H1 (cell line): ENCODE measurements around the gene CCDC92B. TPM values are rescaled to one million over a fixed set of nuclear protein-coding genes. Genes with fewer than 3 reads are reported as not detected.

Source experiments
- CTCF ChIA-PET: fragments of 300-600 bp; sonication (Branson Sonifier 250); formaldehyde crosslinking; loops from one replicate; lab custom pipeline; 2021; ENCODE audit not compliant: partially characterized antibody; lab: Charles Lee
- POLR2A ChIA-PET: fragments of 300-600 bp; sonication (Branson Sonifier 250); formaldehyde crosslinking; loops from one replicate; lab custom pipeline; 2021; ENCODE audit warnings: inconsistent platforms; ENCODE audit not compliant: partially characterized antibody; lab: Charles Lee
- DNase-seq, 2 experiments: peaks; one replicate each; pipeline versions ENCODE4 v3.0.0 to v3.0.0-alpha.2; 2010 to 2022; ENCODE audit warnings: low spot score in 2 of 2, low read depth in 1 of 2, mixed read lengths in 1 of 2
- FAIRE-seq: peaks from 2 replicates; lab custom pipeline; 2011; peaks lifted over from hg19 to GRCh38; lab: Jason Lieb, UNC
- H2AFZ ChIP-seq: 2 replicates; pipeline ENCODE4 v1.8.1; 2012; ENCODE audit warnings: low read length, inconsistent platforms
- H2AK5ac ChIP-seq: 2 replicates; pipeline ENCODE4 v1.6.1; 2013; ENCODE audit warnings: low read depth, low read length
- H2BK120ac ChIP-seq: replicated peaks from 2 replicates; pipeline ENCODE3; 2013; ENCODE audit warnings: low read depth, low read length, inconsistent platforms
- H2BK12ac ChIP-seq: 2 replicates; pipeline ENCODE4 v1.6.1; 2013; ENCODE audit warnings: low read depth, low read length
- H2BK15ac ChIP-seq: 2 replicates; pipeline ENCODE4 v1.6.1; 2013; ENCODE audit warnings: low read length
- H2BK20ac ChIP-seq: 2 replicates; pipeline ENCODE4 v1.6.1; 2013; ENCODE audit warnings: low read length
- H2BK5ac ChIP-seq: 2 replicates; pipeline ENCODE4 v1.6.1; 2013; ENCODE audit warnings: low read depth, low read length
- H3K14ac ChIP-seq: 2 replicates; pipeline ENCODE4 v1.6.1; 2013; ENCODE audit warnings: inconsistent platforms; ENCODE audit not compliant: insufficient read length
- H3K18ac ChIP-seq: 2 replicates; pipeline ENCODE4 v1.6.1; 2013; ENCODE audit warnings: low read length; ENCODE audit errors: extremely low read depth
- H3K23ac ChIP-seq: 2 replicates; pipeline ENCODE4 v1.6.1; 2013; ENCODE audit warnings: inconsistent platforms; ENCODE audit not compliant: insufficient read length
- H3K23me2 ChIP-seq: 2 replicates; pipeline ENCODE4 v1.6.1; 2013; ENCODE audit warnings: low read depth, low read length
- H3K27ac ChIP-seq: 2 replicates; pipeline ENCODE4 v1.6.1; 2011; ENCODE audit warnings: low read depth, low read length, inconsistent platforms
- H3K27me3 ChIP-seq, 4 experiments: replicated peaks in 1 of 4; 1 replicate in 1 of 4; 2 replicates in 3 of 4; pipeline versions ENCODE4 v1.6.1 to v1.8.1; 2011 to 2013; ENCODE audit warnings: low read length in 3 of 4, mild to moderate bottlenecking in 3 of 4, inconsistent platforms in 2 of 4, mixed read lengths in 2 of 4, moderate library complexity in 1 of 4; ENCODE audit not compliant: control insufficient read depth in 3 of 4, insufficient read depth in 3 of 4; ENCODE audit errors: extremely low read depth in 1 of 4
- H3K36me3 ChIP-seq, 4 experiments: 2 replicates each; pipeline versions ENCODE4 v1.6.1 to v1.8.1; 2011 to 2013; ENCODE audit warnings: mild to moderate bottlenecking in 4 of 4, low read length in 3 of 4, moderate library complexity in 2 of 4, control low read depth in 1 of 4, inconsistent platforms in 1 of 4; ENCODE audit not compliant: insufficient read depth in 4 of 4, control insufficient read depth in 2 of 4
- H3K4ac ChIP-seq: replicated peaks from 2 replicates; pipeline ENCODE3; 2013; ENCODE audit warnings: low read length, low read depth, mixed read lengths, inconsistent platforms; ENCODE audit not compliant: insufficient read length
- H3K4me1 ChIP-seq, 4 experiments: replicated peaks in 1 of 4; 1 replicate in 1 of 4; 2 replicates in 3 of 4; pipeline versions ENCODE4 v1.6.1 to v1.8.1; 2011 to 2013; ENCODE audit warnings: low read length in 3 of 4, inconsistent platforms in 2 of 4, mixed read lengths in 1 of 4; ENCODE audit not compliant: insufficient read depth in 4 of 4, control insufficient read depth in 3 of 4
- H3K4me2 ChIP-seq, 2 experiments: 2 replicates each; pipeline versions ENCODE4 v1.6.1 to v1.8.1; 2011 to 2013; ENCODE audit warnings: low read depth in 2 of 2, low read length in 2 of 2, control low read depth in 1 of 2, inconsistent platforms in 1 of 2, mild to moderate bottlenecking in 1 of 2; ENCODE audit not compliant: insufficient read depth in 1 of 2
- H3K4me3 ChIP-seq, 4 experiments: fragments of 200-600, 300-600 bp in 1 of 4; sonication (generic), shearing (Covaris generic), sonication (Bioruptor Twin) in 1 of 4; 2 replicates each; pipeline versions ENCODE4 v1.5.1 to v1.8.1; 2011 to 2016; ENCODE audit warnings: low read length in 4 of 4, low read depth in 3 of 4, control low read depth in 2 of 4, inconsistent platforms in 2 of 4, mild to moderate bottlenecking in 2 of 4, mixed read lengths in 1 of 4, moderate library complexity in 1 of 4; ENCODE audit not compliant: insufficient read depth in 2 of 4; ENCODE audit errors: extremely low read depth in 1 of 4
- H3K56ac ChIP-seq: replicated peaks from 2 replicates; pipeline ENCODE3; 2013; ENCODE audit warnings: low read depth, mild to moderate bottlenecking, mixed read lengths, low read length, inconsistent platforms; ENCODE audit not compliant: insufficient read length
- H3K79me1 ChIP-seq: 2 replicates; pipeline ENCODE4 v1.6.1; 2013; ENCODE audit warnings: low read depth, low read length, control low read depth
- H3K79me2 ChIP-seq, 2 experiments: 2 replicates each; pipeline versions ENCODE4 v1.6.1 to v1.8.1; 2012 to 2013; ENCODE audit warnings: low read length in 2 of 2, mild to moderate bottlenecking in 2 of 2, inconsistent platforms in 1 of 2; ENCODE audit not compliant: insufficient read depth in 2 of 2, control insufficient read depth in 1 of 2
- H3K9ac ChIP-seq, 4 experiments: replicated peaks in 1 of 4; 1 replicate in 1 of 4; 2 replicates in 3 of 4; pipeline versions ENCODE4 v1.6.1 to v1.8.1; 2011 to 2013; ENCODE audit warnings: low read depth in 3 of 4, low read length in 3 of 4, control low read depth in 2 of 4, mild to moderate bottlenecking in 2 of 4, moderate library complexity in 2 of 4, inconsistent platforms in 1 of 4; ENCODE audit errors: extremely low read depth in 1 of 4
- H3K9me3 ChIP-seq, 2 experiments: 2 replicates each; pipeline versions ENCODE4 v1.6.1 to v1.8.1; 2012 to 2013; ENCODE audit warnings: mild to moderate bottlenecking in 2 of 2, moderate library complexity in 2 of 2, control low read depth in 1 of 2, inconsistent platforms in 1 of 2, low read depth in 1 of 2, low read length in 1 of 2, mixed read lengths in 1 of 2; ENCODE audit not compliant: insufficient read depth in 2 of 2
- H4K20me1 ChIP-seq, 2 experiments: replicated peaks in 1 of 2; 2 replicates each; pipeline versions ENCODE3 to v1.8.1; 2011 to 2013; ENCODE audit warnings: inconsistent platforms in 2 of 2, low read length in 2 of 2, mild to moderate bottlenecking in 1 of 2; ENCODE audit not compliant: insufficient read depth in 2 of 2, control insufficient read depth in 1 of 2
- H4K5ac ChIP-seq: 2 replicates; pipeline ENCODE4 v1.6.1; 2013; ENCODE audit warnings: low read length, low read depth, mixed read lengths, inconsistent platforms; ENCODE audit not compliant: insufficient read length
- H4K8ac ChIP-seq: 2 replicates; pipeline ENCODE4 v1.8.0; 2013; ENCODE audit warnings: mild to moderate bottlenecking, moderate library complexity, low read length, inconsistent platforms; ENCODE audit not compliant: insufficient read depth; ENCODE audit errors: extremely low read depth
- H4K91ac ChIP-seq: replicated peaks from 2 replicates; pipeline ENCODE3; 2013; ENCODE audit warnings: low read length, mixed read lengths, inconsistent platforms; ENCODE audit not compliant: insufficient read length
- ATF2 ChIP-seq: IDR thresholded peaks from 2 replicates; pipeline ENCODE4 v1.6.1; 2012; ENCODE audit warnings: low read length, inconsistent platforms
- ATF3 ChIP-seq: IDR thresholded peaks from 2 replicates; pipeline ENCODE4 v1.6.1; 2011; ENCODE audit warnings: low read depth, mild to moderate bottlenecking, low read length; ENCODE audit not compliant: insufficient read depth
- CEBPB ChIP-seq: IDR thresholded peaks from 2 replicates; pipeline ENCODE4 v1.6.1; 2012; ENCODE audit warnings: low read depth, low read length
- JUND ChIP-seq: IDR thresholded peaks from 2 replicates; pipeline ENCODE4 v1.6.1; 2011; ENCODE audit warnings: mild to moderate bottlenecking, improper control_type of control experiment, low read length
- MAX ChIP-seq: IDR thresholded peaks from 2 replicates; pipeline ENCODE4 v1.6.1; 2012; ENCODE audit warnings: inconsistent platforms
- POU5F1 ChIP-seq: IDR thresholded peaks from 2 replicates; pipeline ENCODE4 v1.6.1; 2011; ENCODE audit warnings: low read depth, mild to moderate bottlenecking, low read length, moderate library complexity
- RFX5 ChIP-seq: IDR thresholded peaks from 2 replicates; pipeline ENCODE4 v1.6.1; 2011; ENCODE audit warnings: low read depth, low read length, improper control_type of control experiment, borderline replicate concordance
- ZNF274 ChIP-seq: IDR thresholded peaks from 2 replicates; pipeline ENCODE4 v1.7.0; 2012; ENCODE audit warnings: low read length, borderline replicate concordance; ENCODE audit errors: extremely low read depth
- WGBS, 2 experiments: shearing (Covaris generic) in 1 of 2; methylation state at CpG; one replicate each; pipeline versions ENCODE4 v1.1.6 to v1.1.7; 2013 to 2015; ENCODE audit warnings: low lambda C conversion rate in 2 of 2, mixed read lengths in 2 of 2, inconsistent platforms in 1 of 2, low coverage in 1 of 2, missing lambda C conversion rate in 1 of 2; ENCODE audit not compliant: insufficient replicate concordance in 2 of 2, insufficient coverage in 1 of 2, insufficient read length in 1 of 2; ENCODE audit errors: extremely low coverage in 1 of 2, missing lambda C conversion rate in 1 of 2; 5-methylcytosine and 5-hydroxymethylcytosine counted together
- polyA plus RNA-seq, 7 experiments: library from polyadenylated mRNA; depleted of rRNA in 3 of 7; stranded (reverse) in 5 of 7; unstranded in 2 of 7; fragments of >200 nt in 5 of 7; fragments of 200-250 nt in 2 of 7; gene quantifications; 1 replicate in 5 of 7; 2 replicates in 1 of 7; 4 replicates in 1 of 7; pipeline versions ENCODE4 v1.2.1 to v1.2.3, GENCODE V29; 2011 to 2013; ENCODE audit warnings: missing spikeins in 2 of 7, mixed read lengths in 2 of 7
- total RNA-seq: library from RNA; stranded (reverse); fragmentation: NEBNext Ultra II Directional; extraction: Animal tissue kit (Norgen Biotek cat#: 25700); gene quantifications from 2 replicates; pipeline ENCODE4 v1.2.1, GENCODE V29; 2021

Gene CCDC92B
- total and polyA plus RNA-seq, 2 of the 8 experiments (the other 6 are each of a cell fraction or from before 2014, with no cell fraction given), result 5.5 to 12.1 TPM

DNA sequence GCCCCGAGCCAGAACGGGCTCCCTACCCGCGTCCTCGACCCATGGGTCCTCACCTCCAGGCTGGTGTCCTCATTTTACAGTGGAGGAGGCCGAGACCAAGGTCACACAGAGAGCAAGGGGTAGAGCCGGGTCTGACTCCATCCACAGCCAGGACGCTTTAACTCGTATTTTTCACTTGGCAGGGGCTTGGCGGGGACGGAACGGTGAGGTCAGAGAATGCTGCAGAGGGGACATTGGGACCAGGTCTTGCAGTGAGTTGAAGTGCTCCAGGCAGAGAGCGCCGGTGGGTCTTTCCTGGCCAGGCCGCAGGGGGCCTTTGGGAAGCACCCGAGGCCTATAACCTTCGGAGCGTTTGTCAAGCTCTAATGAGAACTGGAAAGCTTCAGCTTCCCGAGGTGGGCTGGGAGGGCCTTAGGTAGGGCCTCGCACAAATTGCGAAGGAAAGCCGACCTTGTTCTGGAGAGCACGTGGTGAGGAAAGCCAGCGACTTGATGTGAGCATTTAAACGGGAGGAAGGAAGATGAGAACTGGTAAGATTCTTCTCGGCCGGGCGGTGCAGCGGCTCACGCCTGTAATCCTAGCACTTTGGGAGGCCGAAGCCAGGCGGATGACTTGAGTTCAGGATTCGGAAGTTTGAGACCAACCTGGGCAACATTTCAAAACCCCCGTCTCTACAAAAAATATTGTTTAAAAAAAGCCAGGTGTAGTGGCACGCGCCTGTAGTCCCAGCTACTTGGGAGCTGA, 37.0 kb downstream of the CCDC92B start:
- H3K27ac ChIP-seq, result no peak overlapping the region
- H4K91ac ChIP-seq, result peak overlapping the region; percentile 82
- H3K9ac ChIP-seq, result no peak overlapping the region
- no peak overlapping the region for H2AK5ac ChIP-seq
- FAIRE-seq (no peak), DNase-seq (no peak)
- H3K23me2 ChIP-seq, result peaks cover 7% of the 10 kb centered on the region; the same call in 1 of the 2 replicates
- 0 out of 2 replicates have a peak overlapping the region, but pooled peaks have one; percentile 19 for H2AFZ ChIP-seq
- H2BK12ac ChIP-seq, result peak overlapping the region; percentile 29; the same call in 1 of the 2 replicates
- peak overlapping the region in 3 of 4 experiments; percentile 59 to 66 (median 62); a peak in 6 of 8 replicates for H3K4me3 ChIP-seq
- no peak overlapping the region; the same call in 1 of the 2 replicates for H2BK15ac ChIP-seq
- peaks cover 21 to 35% of the 10 kb centered on the region in 2 experiments; a peak in 3 of 4 replicates for H3K79me2 ChIP-seq
- H2BK20ac ChIP-seq, result no peak overlapping the region
- CTCF ChIA-PET, result no interaction called here
- peak overlapping the region; percentile 75; the same call in 1 of the 2 replicates for H3K18ac ChIP-seq
- H2BK5ac ChIP-seq, result peak overlapping the region; percentile 1; the same call in 1 of the 2 replicates
- POLR2A ChIA-PET, result interaction anchor here (4.3 kb wide), 1 partner anchor 11 kb away, joined by 23 read pairs; no protein-coding TSS in a partner anchor
- H3K9me3 ChIP-seq, result no peaks in the 10 kb centered on the region
- no peak overlapping the region for H3K14ac ChIP-seq
- peaks cover 7 to 10% of the 10 kb centered on the region in 2 experiments for H4K20me1 ChIP-seq
- peak overlapping the region; percentile 85 to 90 for H3K4me2 ChIP-seq
- H4K8ac ChIP-seq, result no peak overlapping the region; the same call in 1 of the 2 replicates
- no peak overlapping the region for H3K56ac ChIP-seq
- peak overlapping the region; percentile 28 for H4K5ac ChIP-seq
- WGBS, 2 experiments, result 81% methylated on average over 34 of the region's 36 CpGs; no CpG with 5 or more reads in 1 of the 2 experiments
- no peak overlapping the region for H3K4ac ChIP-seq
- peaks cover 4 to 31% (median 23%) of the 10 kb centered on the region in 4 experiments for H3K4me1 ChIP-seq
- H3K79me1 ChIP-seq, result peaks cover 12% of the 10 kb centered on the region
- H3K27me3 ChIP-seq, result peaks cover 0 to 9% (median 6%) of the 10 kb centered on the region in 4 experiments; a peak in 5 of 7 replicates
- no peaks in the 10 kb centered on the region for H3K36me3 ChIP-seq
- H2BK120ac ChIP-seq, result no peak overlapping the region
- H3K23ac ChIP-seq, result no peak overlapping the region
- no peak for TF ChIP-seq CEBPB
- no peak for TF ChIP-seq JUND
- TF ChIP-seq ATF3, result no peak
- no peak for TF ChIP-seq POU5F1
- 0 out of 2 replicates have a peak, but pooled peaks have one; percentile 34 for TF ChIP-seq ATF2
- TF ChIP-seq ZNF274, result no peak
- TF ChIP-seq RFX5, result no peak
- peak; percentile 40; the same call in 1 of the 2 replicates for TF ChIP-seq MAX
